ENCODE results near the gene KMT2E. TPM values are rescaled to one million over a fixed set of nuclear protein-coding genes. Genes with fewer than 3 reads are reported as not detected.

Gene KMT2E
- total and polyA plus RNA-seq, 8 donors = 14.1 to 62.5 (median 32.2) TPM

DNA sequence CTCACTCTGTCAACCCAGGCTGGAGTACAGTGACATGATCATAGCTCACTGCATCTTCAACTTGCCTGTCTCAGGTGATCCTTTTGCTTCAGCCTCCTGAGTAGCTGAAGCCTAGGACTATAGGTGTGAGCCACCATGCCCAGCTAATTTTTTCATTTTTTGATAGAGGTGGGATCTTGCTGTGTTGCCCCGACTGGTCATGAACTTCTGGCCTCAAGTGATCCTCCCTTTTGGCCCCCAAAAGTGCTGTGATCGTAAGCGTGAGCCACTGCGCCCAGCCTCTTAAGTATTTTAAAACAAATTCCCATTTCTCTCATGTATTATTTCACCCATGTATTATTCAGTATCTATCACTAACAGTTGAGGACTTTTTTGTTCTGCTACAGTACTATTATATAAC, 43.5 kb downstream of the KMT2E start:
- no peak for ATAC-seq
- no peaks in the 10 kb centered on the region for H3K36me3 ChIP-seq
- no peak for FAIRE-seq
- intact Hi-C loops (cut with DNase I) = no loop called here
- TF ChIP-seq, protein P1, sequence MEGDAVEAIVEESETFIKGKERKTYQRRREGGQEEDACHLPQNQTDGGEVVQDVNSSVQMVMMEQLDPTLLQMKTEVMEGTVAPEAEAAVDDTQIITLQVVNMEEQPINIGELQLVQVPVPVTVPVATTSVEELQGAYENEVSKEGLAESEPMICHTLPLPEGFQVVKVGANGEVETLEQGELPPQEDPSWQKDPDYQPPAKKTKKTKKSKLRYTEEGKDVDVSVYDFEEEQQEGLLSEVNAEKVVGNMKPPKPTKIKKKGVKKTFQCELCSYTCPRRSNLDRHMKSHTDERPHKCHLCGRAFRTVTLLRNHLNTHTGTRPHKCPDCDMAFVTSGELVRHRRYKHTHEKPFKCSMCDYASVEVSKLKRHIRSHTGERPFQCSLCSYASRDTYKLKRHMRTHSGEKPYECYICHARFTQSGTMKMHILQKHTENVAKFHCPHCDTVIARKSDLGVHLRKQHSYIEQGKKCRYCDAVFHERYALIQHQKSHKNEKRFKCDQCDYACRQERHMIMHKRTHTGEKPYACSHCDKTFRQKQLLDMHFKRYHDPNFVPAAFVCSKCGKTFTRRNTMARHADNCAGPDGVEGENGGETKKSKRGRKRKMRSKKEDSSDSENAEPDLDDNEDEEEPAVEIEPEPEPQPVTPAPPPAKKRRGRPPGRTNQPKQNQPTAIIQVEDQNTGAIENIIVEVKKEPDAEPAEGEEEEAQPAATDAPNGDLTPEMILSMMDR (IDR thresholded peaks at IDR 0.05) = no peak
- no peaks in the 10 kb centered on the region for H3K27me3 ChIP-seq
- WGBS, 2 donors = 92% methylated on average over 4 of the region's 4 CpGs
- DNase-seq = no peak
- H3K4me3 ChIP-seq = no peak overlapping the region
- peaks cover 3 to 21% (median 8%) of the 10 kb centered on the region in 3 donors for H3K4me1 ChIP-seq
- no peaks in the 10 kb centered on the region for H3K9me3 ChIP-seq
- H3K27ac ChIP-seq = no peak overlapping the region

DNA sequence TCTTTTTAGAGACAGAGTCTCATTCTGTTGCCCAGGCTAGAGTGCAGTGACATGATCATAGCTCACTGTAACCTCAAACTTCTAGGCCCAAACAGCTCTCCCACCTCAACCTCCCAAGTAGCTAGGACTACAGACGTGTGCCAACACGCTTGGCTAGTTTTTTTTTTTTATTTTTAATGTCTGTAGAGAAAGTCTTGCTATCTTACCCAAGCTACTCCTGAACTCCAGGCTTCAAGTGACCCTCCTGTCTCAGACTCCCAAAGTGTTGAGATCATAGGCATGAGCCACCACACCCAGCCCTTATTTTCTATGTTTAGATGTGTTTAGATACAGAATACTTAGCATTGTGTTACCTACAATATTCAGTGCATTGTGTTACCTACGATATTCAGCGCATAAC, 46.4 kb downstream of the KMT2E start:
- Histone ChIP-seq H3K9me3 (no peaks in the 10 kb centered on the region), H3K4me1 (peaks cover 0 to 18% (median 8%) of the 10 kb centered on the region in 3 donors), H3K27ac (no peak overlapping the region), H3K27me3 (no peaks in the 10 kb centered on the region), H3K36me3 (peaks cover 0 to 7% (median 0%) of the 10 kb centered on the region in 3 donors), H3K4me3 (no peak overlapping the region)
- FAIRE-seq = no peak
- 92 to 96% methylated on average over 4 of the region's 4 CpGs for WGBS, 2 donors
- TF ChIP-seq, protein P1 (IDR thresholded peaks at IDR 0.05) = no peak
- no peak for DNase-seq
- intact Hi-C loops (cut with DNase I) = no loop called here
- ATAC-seq = no peak

DNA sequence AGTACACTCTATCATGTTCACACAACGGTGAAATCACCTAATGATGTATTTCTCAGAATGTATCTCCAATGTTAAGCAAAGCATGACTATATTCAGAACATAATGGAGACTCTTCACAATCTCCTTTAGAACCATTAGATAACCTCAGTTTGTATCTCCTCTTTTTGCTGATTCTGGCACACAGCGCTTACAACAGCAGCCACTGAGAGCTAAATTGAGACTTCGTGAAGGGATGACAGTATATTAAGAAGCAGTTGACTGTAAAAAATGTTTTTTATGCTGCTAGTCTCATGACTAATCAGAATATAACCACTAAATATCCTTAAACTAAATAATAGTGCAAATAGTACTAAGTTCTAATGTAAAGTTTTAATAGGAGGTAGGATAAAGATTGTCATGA, 46.9 kb downstream of the KMT2E start:
- Histone ChIP-seq H3K36me3 (peaks cover 0 to 7% (median 0%) of the 10 kb centered on the region in 3 donors), H3K27ac (no peak overlapping the region), H3K4me3 (no peak overlapping the region), H3K4me1 (peaks cover 0 to 15% (median 5%) of the 10 kb centered on the region in 3 donors), H3K9me3 (no peaks in the 10 kb centered on the region), H3K27me3 (no peaks in the 10 kb centered on the region)
- DNase-seq (no peak), FAIRE-seq (peak; percentile 54), ATAC-seq (peak in 1 of 4 donors; percentile 15)
- TF ChIP-seq, protein P1 (IDR thresholded peaks at IDR 0.05) = no peak
- 60 to 65% methylated on average over 3 of the region's 3 CpGs for WGBS, 2 donors
- intact Hi-C loops (cut with DNase I) = no loop called here

DNA sequence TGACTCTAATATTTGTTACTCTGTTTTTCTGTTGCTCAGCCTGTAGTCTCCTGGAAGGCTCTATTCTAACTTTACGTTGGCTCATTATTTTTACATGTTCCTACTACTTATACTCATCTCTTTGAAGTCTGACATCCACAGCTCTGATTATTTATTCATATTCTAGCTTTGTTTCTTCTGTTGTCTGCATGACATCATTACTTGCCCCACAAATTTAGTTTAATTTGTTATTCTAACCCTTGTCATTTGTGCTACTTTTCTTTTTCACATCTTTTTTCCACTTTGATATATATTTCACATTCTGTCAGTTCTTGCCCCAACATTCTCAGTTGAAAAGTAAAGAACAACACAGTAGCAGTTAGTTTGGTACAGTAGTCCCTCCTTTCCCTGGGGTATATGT, 51.1 kb downstream of the KMT2E start:
- Histone ChIP-seq H3K36me3 (peaks cover 0 to 18% (median 9%) of the 10 kb centered on the region in 3 donors), H3K27me3 (no peaks in the 10 kb centered on the region), H3K27ac (no peak overlapping the region), H3K4me3 (no peak overlapping the region), H3K4me1 (no peaks in the 10 kb centered on the region), H3K9me3 (no peaks in the 10 kb centered on the region)
- FAIRE-seq (no peak), DNase-seq (no peak), ATAC-seq (no peak)
- 83 to 93% methylated on average over 1 of the region's 1 CpG for WGBS, 2 donors
- intact Hi-C loops (cut with DNase I) = no loop called here
- TF ChIP-seq, protein P1 (IDR thresholded peaks at IDR 0.05) = no peak

DNA sequence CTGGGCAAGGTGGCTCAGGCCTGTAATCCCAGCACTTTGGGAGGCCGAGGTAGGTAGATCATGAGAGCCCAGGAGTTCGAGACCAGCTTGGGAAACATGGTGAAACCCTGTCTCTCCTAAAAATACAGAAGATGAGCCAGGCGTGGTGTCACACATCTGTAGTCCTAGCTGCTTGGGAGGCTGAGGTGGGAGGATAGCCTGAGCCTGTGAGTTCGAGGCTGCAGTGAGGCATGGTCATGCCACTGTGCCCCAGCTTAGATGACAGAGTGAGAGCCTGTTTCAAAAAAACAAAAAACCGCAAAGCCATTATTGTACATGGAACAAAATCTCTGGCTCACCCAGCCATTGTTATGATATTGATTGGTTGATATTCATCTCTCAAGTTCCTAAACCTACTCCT, 53.7 kb downstream of the KMT2E start:
- 94 to 97% methylated on average over 5 of the region's 5 CpGs for WGBS, 2 donors
- no peaks in the 10 kb centered on the region for H3K4me1 ChIP-seq
- TF ChIP-seq, protein P1 (IDR thresholded peaks at IDR 0.05) = no peak
- H3K9me3 ChIP-seq = no peaks in the 10 kb centered on the region
- peak in 1 of 4 donors; percentile 14 for ATAC-seq
- peaks cover 0 to 18% (median 9%) of the 10 kb centered on the region in 3 donors for H3K36me3 ChIP-seq
- no peak overlapping the region for H3K27ac ChIP-seq
- FAIRE-seq = no peak
- DNase-seq = no peak
- no peaks in the 10 kb centered on the region for H3K27me3 ChIP-seq
- no peak overlapping the region for H3K4me3 ChIP-seq
- intact Hi-C loops (cut with DNase I) = no loop called here

All from pancreas (tissue), 10 donors.